Nephron progenitor cell (in vitro differentiated cells): ENCODE results near the gene CHAMP1.

ENCODE experiments used
- DNase-seq: peaks from one replicate; pipeline ENCODE4 v3.0.0; 2021
- H3K27ac Mint-ChIP-seq: 2 replicates; pipeline ENCODE4 v1.8.0; 2021; ENCODE audit warnings: mild to moderate bottlenecking, moderate library complexity, mixed read lengths
- H3K27me3 Mint-ChIP-seq: 2 replicates; pipeline ENCODE4 v1.8.0; 2021; ENCODE audit warnings: mild to moderate bottlenecking, low read depth, mixed read lengths; ENCODE audit not compliant: poor library complexity
- H3K36me3 Mint-ChIP-seq: 2 replicates; pipeline ENCODE4 v1.8.0; 2021; ENCODE audit warnings: low read depth, mixed read lengths
- H3K4me1 Mint-ChIP-seq: 2 replicates; pipeline ENCODE4 v1.8.0; 2021; ENCODE audit warnings: mixed read lengths
- H3K4me3 Mint-ChIP-seq: 2 replicates; pipeline ENCODE4 v1.8.0; 2021; ENCODE audit warnings: mild to moderate bottlenecking, moderate library complexity, mixed read lengths
- H3K9me3 Mint-ChIP-seq: 2 replicates; pipeline ENCODE4 v1.8.0; 2021; ENCODE audit warnings: mild to moderate bottlenecking, moderate library complexity, mixed read lengths
- CTCF ChIP-seq: fragments of 200-600 bp; sonication (generic); IDR thresholded peaks from 2 replicates; pipeline ENCODE4 v1.5.0; 2021; ENCODE audit warnings: antibody characterized with exemption

The CHAMP1 gene

GRCh38 chr13:114269281-114269770, 45.0 kb upstream of the CHAMP1 start:
- DNase-seq, result no peak
- no peak overlapping the region for H3K4me3 Mint-ChIP-seq
- no peak overlapping the region for H3K27ac Mint-ChIP-seq
- H3K4me1 Mint-ChIP-seq, result no peaks in the 10 kb centered on the region
- H3K9me3 Mint-ChIP-seq, result peaks cover 4% of the 10 kb centered on the region
- no peak for TF ChIP-seq CTCF
- H3K36me3 Mint-ChIP-seq, result peaks cover 84% of the 10 kb centered on the region
- H3K27me3 Mint-ChIP-seq, result no peaks in the 10 kb centered on the region

- TF ChIP-seq CTCF, result no peak
- Mint-ChIP-seq H3K36me3 (peaks cover 73% of the 10 kb centered on the region), H3K4me3 (no peak overlapping the region), H3K27ac (no peak overlapping the region), H3K9me3 (peaks cover 4% of the 10 kb centered on the region), H3K4me1 (no peaks in the 10 kb centered on the region), H3K27me3 (no peaks in the 10 kb centered on the region)
- DNase-seq, result no peak
These were observed 41.3 kb upstream of the CHAMP1 start for GRCh38 chr13:114272977-114273376.

- Mint-ChIP-seq H3K9me3 (no peaks in the 10 kb centered on the region), H3K27ac (no peak overlapping the region), H3K4me1 (peaks cover 14% of the 10 kb centered on the region), H3K36me3 (peaks cover 51% of the 10 kb centered on the region), H3K4me3 (no peak overlapping the region), H3K27me3 (no peaks in the 10 kb centered on the region)
- DNase-seq, result no peak
- TF ChIP-seq CTCF, result no peak
These were observed 39.0 kb upstream of the CHAMP1 start for GRCh38 chr13:114275304-114275703.

GRCh38 chr13:114279146-114279545, 35.2 kb upstream of the CHAMP1 start:
- no peak for DNase-seq
- H3K9me3 Mint-ChIP-seq, result no peaks in the 10 kb centered on the region
- peaks cover 36% of the 10 kb centered on the region for H3K4me1 Mint-ChIP-seq
- H3K27ac Mint-ChIP-seq, result no peak overlapping the region
- H3K27me3 Mint-ChIP-seq, result no peaks in the 10 kb centered on the region
- H3K36me3 Mint-ChIP-seq, result peaks cover 26% of the 10 kb centered on the region
- no peak for TF ChIP-seq CTCF
- no peak overlapping the region for H3K4me3 Mint-ChIP-seq

- Mint-ChIP-seq H3K36me3 (peaks cover 28% of the 10 kb centered on the region), H3K27me3 (no peaks in the 10 kb centered on the region), H3K4me3 (peak overlapping the region; percentile 85), H3K27ac (peak overlapping the region; percentile 14), H3K9me3 (no peaks in the 10 kb centered on the region), H3K4me1 (peaks cover 40% of the 10 kb centered on the region)
- no peak for TF ChIP-seq CTCF
- DNase-seq, result no peak
These were observed 34.4 kb upstream of the CHAMP1 start for GRCh38 chr13:114279758-114280355.
